Activated naive CD4-positive, alpha-beta T cell treated with anti-CD3 and anti-CD28 coated beads, Interleukin-2, amount 50 U/mL, for 16 hours (primary cell): ENCODE results near the gene ITPRIPL1.

Source experiments
- DNase-seq: peaks from one replicate; pipeline ENCODE4 v3.0.0-alpha.2; 2020

Gene ITPRIPL1

GRCh38 chr2:96361751-96362150, 36.6 kb downstream of the ITPRIPL1 start:
- DNase-seq = no peak

GRCh38 chr2:96369186-96369585, 44.1 kb downstream of the ITPRIPL1 start:
- no peak for DNase-seq

GRCh38 chr2:96374211-96374951, 49.3 kb downstream of the ITPRIPL1 start:
- no peak for DNase-seq
